Activated T-helper 17 cell treated with anti-CD3 and anti-CD28 coated beads, Interleukin-2, amount 50 U/mL, for 72 hours (primary cell): Measurements from ENCODE around the gene KRT83. TPM values are rescaled to one million over a fixed set of nuclear protein-coding genes. Genes with fewer than 3 reads are reported as not detected.
"Not testable (repeated sequence)": the region's sequence is repeated elsewhere in the genome, so short reads cannot be mapped to it uniquely, and the experiment has no call there.

Experiments
- ATAC-seq: fragments of 150-1000 bp; cut with Tn5 transposase; replicated peaks from 2 replicates; pipeline ENCODE4 v1.10.0; 2021; ENCODE audit warnings: mild to moderate bottlenecking, moderate library complexity
- H3K27ac Mint-ChIP-seq: one replicate; pipeline ENCODE4 v1.8.0; 2022; ENCODE audit warnings: mixed read lengths
- H3K27me3 Mint-ChIP-seq: one replicate; pipeline ENCODE4 v1.8.0; 2022; ENCODE audit warnings: mixed read lengths
- H3K36me3 Mint-ChIP-seq: one replicate; pipeline ENCODE4 v1.8.0; 2022; ENCODE audit warnings: low read depth, mild to moderate bottlenecking, mixed read lengths
- H3K4me1 Mint-ChIP-seq: one replicate; pipeline ENCODE4 v1.8.0; 2022; ENCODE audit warnings: mixed read lengths
- H3K4me3 Mint-ChIP-seq: one replicate; pipeline ENCODE4 v1.8.0; 2022; ENCODE audit warnings: mild to moderate bottlenecking, mixed read lengths
- H3K9me3 Mint-ChIP-seq: one replicate; pipeline ENCODE4 v1.8.0; 2022; ENCODE audit warnings: mixed read lengths
- total RNA-seq, 2 donors: library from RNA; stranded (reverse); gene quantifications; one replicate each; pipeline ENCODE4 v1.2.3, GENCODE V29; 2022

KRT83 gene
- total RNA-seq, 2 donors from 2014 or later: not detected

GRCh38 chr12:52298677-52299190, 22.5 kb downstream of the KRT83 start:
- H3K27me3 Mint-ChIP-seq: peaks cover 9% of the 10 kb centered on the region
- H3K9me3 Mint-ChIP-seq: no peaks in the 10 kb centered on the region
- ATAC-seq: no peak
- H3K27ac Mint-ChIP-seq: no peak overlapping the region
- no peaks in the 10 kb centered on the region for H3K4me1 Mint-ChIP-seq
- no peaks in the 10 kb centered on the region for H3K36me3 Mint-ChIP-seq
- no peak overlapping the region for H3K4me3 Mint-ChIP-seq

GRCh38 chr12:52296572-52297215, 24.5 kb downstream of the KRT83 start:
- no peaks in the 10 kb centered on the region for H3K9me3 Mint-ChIP-seq
- H3K36me3 Mint-ChIP-seq: no peaks in the 10 kb centered on the region
- H3K4me1 Mint-ChIP-seq: no peaks in the 10 kb centered on the region
- H3K27me3 Mint-ChIP-seq: peaks cover 16% of the 10 kb centered on the region
- ATAC-seq: no peak
- H3K27ac Mint-ChIP-seq: no peak overlapping the region
- no peak overlapping the region for H3K4me3 Mint-ChIP-seq

- H3K36me3 Mint-ChIP-seq: no peaks in the 10 kb centered on the region
- H3K27ac Mint-ChIP-seq: no peak overlapping the region
- no peaks in the 10 kb centered on the region for H3K4me1 Mint-ChIP-seq
- no peak overlapping the region for H3K4me3 Mint-ChIP-seq
- peaks cover 19% of the 10 kb centered on the region for H3K27me3 Mint-ChIP-seq
- ATAC-seq: no peak
- no peaks in the 10 kb centered on the region for H3K9me3 Mint-ChIP-seq
Observed at GRCh38 chr12:52295663-52296062, 25.5 kb downstream of the KRT83 start.

GRCh38 chr12:52294803-52295202, 26.4 kb downstream of the KRT83 start:
- no peaks in the 10 kb centered on the region for H3K4me1 Mint-ChIP-seq
- ATAC-seq: no peak
- H3K4me3 Mint-ChIP-seq: no peak overlapping the region
- H3K36me3 Mint-ChIP-seq: no peaks in the 10 kb centered on the region
- no peaks in the 10 kb centered on the region for H3K9me3 Mint-ChIP-seq
- H3K27me3 Mint-ChIP-seq: peaks cover 19% of the 10 kb centered on the region
- H3K27ac Mint-ChIP-seq: no peak overlapping the region

GRCh38 chr12:52293926-52294325, 27.3 kb downstream of the KRT83 start:
- no peak overlapping the region for H3K4me3 Mint-ChIP-seq
- H3K27me3 Mint-ChIP-seq: peaks cover 19% of the 10 kb centered on the region
- no peaks in the 10 kb centered on the region for H3K9me3 Mint-ChIP-seq
- no peaks in the 10 kb centered on the region for H3K4me1 Mint-ChIP-seq
- no peak overlapping the region for H3K27ac Mint-ChIP-seq
- H3K36me3 Mint-ChIP-seq: no peaks in the 10 kb centered on the region
- no peak for ATAC-seq

GRCh38 chr12:52291267-52291935, 29.8 kb downstream of the KRT83 start, which contains the start of gene KRT81:
Gene KRT81, minus strand, starts transcription at chr12:52291534. Its CDS starts 69 bp downstream, at chr12:52291465.
- Mint-ChIP-seq H3K4me3 (no peak within 1 kb of the TSS), H3K9me3 (no peaks in the 10 kb centered on the region)
- no peak for ATAC-seq

GRCh38 chr12:52290483-52291134, 30.6 kb downstream of the KRT83 start:
- not testable (repeated sequence) for H3K4me1 Mint-ChIP-seq, H3K4me3 Mint-ChIP-seq, H3K9me3 Mint-ChIP-seq, ATAC-seq, H3K36me3 Mint-ChIP-seq, H3K27ac Mint-ChIP-seq
- peaks cover 13% of the 10 kb centered on the region for H3K27me3 Mint-ChIP-seq

More at GRCh38 chr12:52291267-52291935, 29.8 kb downstream of the KRT83 start, which contains the start of gene KRT81:
- H3K27me3 Mint-ChIP-seq: peaks cover 16% of the 10 kb centered on the region
- no peaks in the 10 kb centered on the region for H3K4me1 Mint-ChIP-seq
- no peak within 1 kb of the TSS for H3K27ac Mint-ChIP-seq
- no peaks in the 10 kb centered on the region for H3K36me3 Mint-ChIP-seq

- not testable (repeated sequence) for H3K4me3 Mint-ChIP-seq, H3K27ac Mint-ChIP-seq, H3K9me3 Mint-ChIP-seq, H3K4me1 Mint-ChIP-seq, H3K36me3 Mint-ChIP-seq, H3K27me3 Mint-ChIP-seq
- ATAC-seq: peak; percentile 62
Observed at GRCh38 chr12:52287816-52288805, 33.1 kb downstream of the KRT83 start.

- not testable (repeated sequence) for H3K27ac Mint-ChIP-seq, ATAC-seq, H3K36me3 Mint-ChIP-seq, H3K4me1 Mint-ChIP-seq, H3K4me3 Mint-ChIP-seq, H3K9me3 Mint-ChIP-seq
- H3K27me3 Mint-ChIP-seq: peaks cover 10% of the 10 kb centered on the region
Observed at GRCh38 chr12:52286857-52287785, 34.1 kb downstream of the KRT83 start.

- no peak for ATAC-seq
- Mint-ChIP-seq H3K27me3 (peaks cover 6% of the 10 kb centered on the region), H3K27ac (no peak overlapping the region), H3K36me3 (no peaks in the 10 kb centered on the region), H3K4me3 (no peak overlapping the region), H3K4me1 (no peaks in the 10 kb centered on the region), H3K9me3 (no peaks in the 10 kb centered on the region)
Observed at GRCh38 chr12:52285851-52286530, 35.2 kb downstream of the KRT83 start.

- Mint-ChIP-seq H3K36me3 (no peaks in the 10 kb centered on the region), H3K27ac (no peak overlapping the region)
- ATAC-seq: no peak
Observed at GRCh38 chr12:52285172-52285745, 35.9 kb downstream of the KRT83 start.

GRCh38 chr12:52284562-52285171, 36.5 kb downstream of the KRT83 start:
- no peak overlapping the region for H3K4me3 Mint-ChIP-seq

More at GRCh38 chr12:52285172-52285745, 35.9 kb downstream of the KRT83 start:
- Mint-ChIP-seq H3K4me1 (no peaks in the 10 kb centered on the region), H3K4me3 (no peak overlapping the region), H3K9me3 (no peaks in the 10 kb centered on the region), H3K27me3 (peaks cover 6% of the 10 kb centered on the region)

More at GRCh38 chr12:52284562-52285171, 36.5 kb downstream of the KRT83 start:
- no peak for ATAC-seq
- Mint-ChIP-seq H3K9me3 (no peaks in the 10 kb centered on the region), H3K36me3 (no peaks in the 10 kb centered on the region), H3K27ac (no peak overlapping the region), H3K4me1 (no peaks in the 10 kb centered on the region), H3K27me3 (peaks cover 12% of the 10 kb centered on the region)
